Gastrocnemius medialis (tissue), 4 donors: ENCODE results near the gene BAZ2B. TPM values are rescaled to one million over a fixed set of nuclear protein-coding genes. Genes with fewer than 3 reads are reported as not detected.

ENCODE experiments used
- ATAC-seq, 2 donors: fragments of 150-250 bp; one replicate each; pipeline ENCODE4 v1.9.1; 2016
- DNase-seq, 2 donors: peaks; one replicate each; pipeline ENCODE4 v3.0.0-alpha.2; 2019
- H3K27ac ChIP-seq, 4 donors: fragments of 200-600 bp; sonication (generic); 1 replicate in 1 of 4; 2 replicates in 3 of 4; pipeline ENCODE4 v1.5.1; 2016 to 2018; ENCODE audit warnings: mild to moderate bottlenecking in 2 of 4, moderate library complexity in 1 of 4
- H3K27me3 ChIP-seq, 3 donors: fragments of 200-600 bp; sonication (generic) in 2 of 3; 1 replicate in 1 of 3; 2 replicates in 2 of 3; pipeline versions ENCODE4 v1.5.1 to v1.6.0; 2016 to 2019; ENCODE audit warnings: mild to moderate bottlenecking in 1 of 3, moderate library complexity in 1 of 3
- H3K36me3 ChIP-seq, 2 donors: fragments of 200-600 bp; sonication (generic) in 1 of 2; one replicate each; pipeline ENCODE4 v1.5.1; 2017 to 2018
- H3K4me1 ChIP-seq, 2 donors: fragments of 200-600 bp; sonication (generic) in 1 of 2; one replicate each; pipeline ENCODE4 v1.5.1; 2016 to 2017; ENCODE audit warnings: mild to moderate bottlenecking in 2 of 2
- H3K4me3 ChIP-seq, 4 donors: fragments of 200-600 bp; sonication (generic) in 3 of 4; 1 replicate in 1 of 4; 2 replicates in 3 of 4; pipeline ENCODE4 v1.5.1; 2016 to 2019; ENCODE audit warnings: mild to moderate bottlenecking in 2 of 4
- H3K9me3 ChIP-seq, 3 donors: fragments of 200-600 bp; sonication (generic) in 2 of 3; 1 replicate in 1 of 3; 2 replicates in 2 of 3; pipeline ENCODE4 v1.5.1; 2016 to 2019
- CTCF ChIP-seq, 5 experiments: fragments of 450-650 bp in 3 of 5; fragments of 200-600 bp in 2 of 5; sonication (generic) in 2 of 5; IDR thresholded peaks in 4 of 5; conservative IDR thresholded peaks in 1 of 5; 1 replicate in 4 of 5; 2 replicates in 1 of 5; pipeline ENCODE4 v1.5.1; 2016 to 2019; ENCODE audit warnings: antibody characterized with exemption in 5 of 5, mild to moderate bottlenecking in 3 of 5, moderate library complexity in 3 of 5
- POLR2A ChIP-seq, 2 donors: fragments of 450-650 bp; IDR thresholded peaks; one replicate each; pipeline ENCODE4 v1.6.1; 2017; ENCODE audit warnings: antibody characterized with exemption in 2 of 2, mild to moderate bottlenecking in 2 of 2, moderate library complexity in 2 of 2
- in situ Hi-C, 4 donors: fragments of 200-750 bp; cut with MboI; loops; one replicate each; pipeline versions ENCODE4 v1.15.0 to v1.8.0; 2017; ENCODE audit warnings: low sequenced_read_pairs in 4 of 4
- intact Hi-C: fragments of 100-400 bp; cut with DNase I; formaldehyde crosslinking; loops from one replicate; pipeline ENCODE4 v1.15.1; 2023; ENCODE audit warnings: low total_unique reads
- total RNA-seq, 4 donors: library from RNA; depleted of rRNA; stranded (reverse); fragments of >200 nt; gene quantifications; one replicate each; pipeline versions ENCODE4 v1.1.0 to v1.2.3, GENCODE V29; 2016

The BAZ2B gene
- total RNA-seq, 4 donors from 2014 or later = 27.6 to 57.2 (median 52.3) TPM

GRCh38 chr2:159450180-159450579 is 166.2 kb downstream of the BAZ2B start:
- Histone ChIP-seq H3K4me3 (no peak overlapping the region), H3K9me3 (no peaks in the 10 kb centered on the region), H3K27ac (no peak overlapping the region), H3K36me3 (peaks cover 0 to 27% of the 10 kb centered on the region in 2 donors), H3K27me3 (no peaks in the 10 kb centered on the region), H3K4me1 (peaks cover 0 to 1% of the 10 kb centered on the region in 2 donors)
- in situ Hi-C loops = no loop called here
- no peak for DNase-seq
- TF ChIP-seq POLR2A (IDR thresholded peaks at IDR 0.05) (no peak), CTCF (IDR thresholded peaks at IDR 0.05 in 4 of 5, conservative IDR thresholded peaks at IDR 0.05 in 1 of 5) (no peak)
- intact Hi-C loops = no loop called here
- ATAC-seq = no peak

GRCh38 chr2:159449504-159450124 is 166.7 kb downstream of the BAZ2B start:
- H3K36me3 ChIP-seq = peaks cover 0 to 32% of the 10 kb centered on the region in 2 donors
- H3K27me3 ChIP-seq = no peaks in the 10 kb centered on the region
- in situ Hi-C loops (no loop called here), intact Hi-C loops (no loop called here)
- H3K9me3 ChIP-seq = no peaks in the 10 kb centered on the region
- H3K4me1 ChIP-seq = no peaks in the 10 kb centered on the region
- ATAC-seq = no peak
- no peak overlapping the region for H3K4me3 ChIP-seq
- TF ChIP-seq POLR2A (IDR thresholded peaks at IDR 0.05) (no peak), CTCF (IDR thresholded peaks at IDR 0.05 in 4 of 5, conservative IDR thresholded peaks at IDR 0.05 in 1 of 5) (no peak)
- DNase-seq = no peak
- H3K27ac ChIP-seq = no peak overlapping the region

- DNase-seq (no peak), ATAC-seq (no peak)
- no peak overlapping the region for H3K27ac ChIP-seq
- in situ Hi-C loops = no loop called here
- no peaks in the 10 kb centered on the region for H3K27me3 ChIP-seq
- TF ChIP-seq POLR2A (IDR thresholded peaks at IDR 0.05) (no peak), CTCF (IDR thresholded peaks at IDR 0.05 in 4 of 5, conservative IDR thresholded peaks at IDR 0.05 in 1 of 5) (no peak)
- no peaks in the 10 kb centered on the region for H3K4me1 ChIP-seq
- H3K36me3 ChIP-seq = peaks cover 3 to 45% of the 10 kb centered on the region in 2 donors
- no peaks in the 10 kb centered on the region for H3K9me3 ChIP-seq
- no peak overlapping the region for H3K4me3 ChIP-seq
- intact Hi-C loops = no loop called here
Observed at GRCh38 chr2:159446817-159447216, 169.5 kb downstream of the BAZ2B start.

GRCh38 chr2:159446201-159446600 is 170.1 kb downstream of the BAZ2B start:
- no peaks in the 10 kb centered on the region for H3K9me3 ChIP-seq
- ATAC-seq = no peak
- no peak overlapping the region for H3K27ac ChIP-seq
- DNase-seq = no peak
- peaks cover 3 to 45% of the 10 kb centered on the region in 2 donors for H3K36me3 ChIP-seq
- no peaks in the 10 kb centered on the region for H3K27me3 ChIP-seq
- in situ Hi-C loops = no loop called here
- H3K4me3 ChIP-seq = no peak overlapping the region
- intact Hi-C loops = no loop called here
- H3K4me1 ChIP-seq = no peaks in the 10 kb centered on the region
- TF ChIP-seq CTCF (IDR thresholded peaks at IDR 0.05 in 4 of 5, conservative IDR thresholded peaks at IDR 0.05 in 1 of 5) (no peak), POLR2A (IDR thresholded peaks at IDR 0.05) (no peak)

GRCh38 chr2:159445307-159445706 is 171.0 kb downstream of the BAZ2B start:
- no peak for TF ChIP-seq CTCF (IDR thresholded peaks at IDR 0.05 in 4 of 5, conservative IDR thresholded peaks at IDR 0.05 in 1 of 5)
- no peak for TF ChIP-seq POLR2A (IDR thresholded peaks at IDR 0.05)
- DNase-seq = no peak
- in situ Hi-C loops = no loop called here
- intact Hi-C loops = no loop called here
- H3K4me1 ChIP-seq = no peaks in the 10 kb centered on the region
- ATAC-seq = no peak
- no peak overlapping the region for H3K4me3 ChIP-seq
- no peak overlapping the region for H3K27ac ChIP-seq
- no peaks in the 10 kb centered on the region for H3K9me3 ChIP-seq
- no peaks in the 10 kb centered on the region for H3K27me3 ChIP-seq
- H3K36me3 ChIP-seq = peaks cover 3 to 45% of the 10 kb centered on the region in 2 donors
